Aorta (tissue), 5 donors: ENCODE results near the gene RNF2. TPM values are rescaled to one million over a fixed set of nuclear protein-coding genes. Genes with fewer than 3 reads are reported as not detected.

ENCODE experiments used
- ATAC-seq: fragments of 200-7000 bp; cut with Tn5 transposase; one replicate; pipeline ENCODE4 v1.9.1; 2022; ENCODE audit warnings: moderate library complexity; ENCODE audit not compliant: low FRiP score
- DNase-seq, 2 donors: peaks; one replicate each; pipeline ENCODE4 v3.0.0-alpha.2; 2020
- H3K27ac ChIP-seq, 2 donors: one replicate each; pipeline ENCODE4 v1.5.1; 2013; ENCODE audit warnings: low read length in 2 of 2, mild to moderate bottlenecking in 2 of 2, moderate library complexity in 2 of 2, control low read depth in 1 of 2, inconsistent platforms in 1 of 2, low read depth in 1 of 2
- H3K27me3 ChIP-seq, 2 donors: one replicate each; pipeline ENCODE4 v1.6.1; 2013; ENCODE audit warnings: control low read depth in 1 of 2, low read length in 1 of 2, mild to moderate bottlenecking in 1 of 2, moderate library complexity in 1 of 2; ENCODE audit not compliant: insufficient read depth in 2 of 2, control insufficient read depth in 1 of 2
- H3K36me3 ChIP-seq, 2 donors: one replicate each; pipeline ENCODE4 v1.6.1; 2013; ENCODE audit warnings: control low read depth in 1 of 2, low read length in 1 of 2, mild to moderate bottlenecking in 1 of 2; ENCODE audit not compliant: insufficient read depth in 2 of 2, control insufficient read depth in 1 of 2
- H3K4me1 ChIP-seq, 2 donors: one replicate each; pipeline ENCODE4 v1.6.1; 2013; ENCODE audit warnings: low read length in 2 of 2, control low read depth in 1 of 2, mild to moderate bottlenecking in 1 of 2, moderate library complexity in 1 of 2; ENCODE audit not compliant: insufficient read depth in 2 of 2, control insufficient read depth in 1 of 2
- H3K4me3 ChIP-seq, 2 donors: one replicate each; pipeline ENCODE4 v1.5.1; 2013; ENCODE audit warnings: low read length in 2 of 2, control low read depth in 1 of 2, mild to moderate bottlenecking in 1 of 2
- H3K9me3 ChIP-seq: one replicate; pipeline ENCODE4 v1.6.1; 2013; ENCODE audit warnings: mild to moderate bottlenecking, low read length; ENCODE audit not compliant: control insufficient read depth
- WGBS, 2 donors: extraction: QIAGEN DNeasy Blood & Tissue Kit; methylation state at CpG; one replicate each; pipeline ENCODE4 v1.1.7; 2013; 5-methylcytosine and 5-hydroxymethylcytosine counted together
- intact Hi-C, 2 donors: fragments of 100-400 bp; cut with DNase I; formaldehyde crosslinking; loops; one replicate each; pipeline versions ENCODE4 v1.14.2 to v1.15.0; 2022
- polyA plus RNA-seq, 2 donors: library from polyadenylated mRNA; stranded (reverse); fragments of 200-250 nt; gene quantifications; one replicate each; pipeline ENCODE4 v1.2.3, GENCODE V29; 2013
- total RNA-seq, 2 donors: library from RNA; stranded (reverse); fragmentation: NEBNext Ultra II Directional; extraction: Animal tissue kit (Norgen Biotek cat#: 25700); gene quantifications; one replicate each; pipeline ENCODE4 v1.2.1, GENCODE V29; 2021
- donor health status: healthy with polysubstance abuse.
- donor health status: Bipolar disorder and iron deficiency.
- donor health status: DM: no; HTN: no; CAD: no.
- donor health status: DM: no; HTN: no; CAD: no.
- donor health status: DM: yes; HTN: yes; CAD: no.

Gene RNF2
- total and polyA plus RNA-seq, 4 donors = 4.1 to 19.0 (median 8.7) TPM

GRCh38 chr1:185087746-185088145, 42.4 kb downstream of the RNF2 start:
- H3K36me3 ChIP-seq = no peaks in the 10 kb centered on the region
- DNase-seq (no peak), ATAC-seq (no peak)
- peaks cover 3 to 5% of the 10 kb centered on the region in 2 donors for H3K4me1 ChIP-seq
- no peak overlapping the region for H3K4me3 ChIP-seq
- intact Hi-C loops = no loop called here
- H3K9me3 ChIP-seq = no peaks in the 10 kb centered on the region
- no peak overlapping the region for H3K27ac ChIP-seq
- H3K27me3 ChIP-seq = no peaks in the 10 kb centered on the region

- H3K27ac ChIP-seq = no peak overlapping the region
- peaks cover 0 to 3% of the 10 kb centered on the region in 2 donors for H3K36me3 ChIP-seq
- intact Hi-C loops = no loop called here
- H3K27me3 ChIP-seq = no peaks in the 10 kb centered on the region
- ATAC-seq = no peak
- DNase-seq = no peak
- H3K4me1 ChIP-seq = peaks cover 0 to 2% of the 10 kb centered on the region in 2 donors
- 91 to 92% methylated on average over 5 of the region's 5 CpGs for WGBS, 2 donors
- no peaks in the 10 kb centered on the region for H3K9me3 ChIP-seq
- H3K4me3 ChIP-seq = no peak overlapping the region
These were observed 46.1 kb downstream of the RNF2 start for GRCh38 chr1:185091480-185091879.

GRCh38 chr1:185094761-185095160, 49.4 kb downstream of the RNF2 start:
- ATAC-seq = no peak
- Histone ChIP-seq H3K4me1 (peaks cover 0 to 2% of the 10 kb centered on the region in 2 donors), H3K27ac (no peak overlapping the region), H3K27me3 (no peaks in the 10 kb centered on the region), H3K9me3 (no peaks in the 10 kb centered on the region), H3K4me3 (no peak overlapping the region), H3K36me3 (peaks cover 0 to 8% of the 10 kb centered on the region in 2 donors)
- WGBS, 2 donors = 95 to 99% methylated on average over 2 of the region's 2 CpGs
- intact Hi-C loops = no loop called here
- DNase-seq = no peak

- Histone ChIP-seq H3K4me3 (no peak overlapping the region), H3K36me3 (peaks cover 0 to 8% of the 10 kb centered on the region in 2 donors), H3K9me3 (no peaks in the 10 kb centered on the region), H3K27me3 (no peaks in the 10 kb centered on the region), H3K27ac (no peak overlapping the region), H3K4me1 (no peaks in the 10 kb centered on the region)
- WGBS, 2 donors = 75 to 80% methylated on average over 2 of the region's 2 CpGs
- no peak for ATAC-seq
- intact Hi-C loops = no loop called here
- no peak for DNase-seq
These were observed 51.2 kb downstream of the RNF2 start for GRCh38 chr1:185096531-185096930.

- no peaks in the 10 kb centered on the region for H3K27me3 ChIP-seq
- H3K4me3 ChIP-seq = no peak overlapping the region
- no peaks in the 10 kb centered on the region for H3K36me3 ChIP-seq
- ATAC-seq (no peak), DNase-seq (no peak)
- no peak overlapping the region for H3K27ac ChIP-seq
- WGBS, 2 donors = 86 to 94% methylated on average over 3 of the region's 3 CpGs
- intact Hi-C loops = no loop called here
- no peaks in the 10 kb centered on the region for H3K4me1 ChIP-seq
- H3K9me3 ChIP-seq = peaks cover 4% of the 10 kb centered on the region
These were observed 58.7 kb downstream of the RNF2 start for GRCh38 chr1:185104083-185104482.

GRCh38 chr1:185105121-185105520, 59.8 kb downstream of the RNF2 start:
- H3K4me3 ChIP-seq = no peak overlapping the region
- H3K36me3 ChIP-seq = no peaks in the 10 kb centered on the region
- ATAC-seq (no peak), DNase-seq (no peak)
- no peaks in the 10 kb centered on the region for H3K27me3 ChIP-seq
- H3K4me1 ChIP-seq = no peaks in the 10 kb centered on the region
- intact Hi-C loops = no loop called here
- H3K27ac ChIP-seq = no peak overlapping the region
- 94 to 96% methylated on average over 3 of the region's 3 CpGs for WGBS, 2 donors
- H3K9me3 ChIP-seq = peaks cover 6% of the 10 kb centered on the region

GRCh38 chr1:185108321-185108720, 63.0 kb downstream of the RNF2 start:
- DNase-seq (no peak), ATAC-seq (no peak)
- Histone ChIP-seq H3K27ac (no peak overlapping the region), H3K9me3 (peaks cover 6% of the 10 kb centered on the region), H3K27me3 (no peaks in the 10 kb centered on the region), H3K4me3 (no peak overlapping the region), H3K4me1 (no peaks in the 10 kb centered on the region), H3K36me3 (no peaks in the 10 kb centered on the region)
- intact Hi-C loops = no loop called here

- Histone ChIP-seq H3K4me3 (no peak overlapping the region), H3K36me3 (no peaks in the 10 kb centered on the region), H3K27me3 (no peaks in the 10 kb centered on the region), H3K27ac (no peak overlapping the region), H3K9me3 (peaks cover 6% of the 10 kb centered on the region), H3K4me1 (no peaks in the 10 kb centered on the region)
- DNase-seq = no peak
- intact Hi-C loops = no loop called here
- ATAC-seq = no peak
These were observed 64.8 kb downstream of the RNF2 start for GRCh38 chr1:185110145-185110544.

GRCh38 chr1:185111873-185112272, 66.5 kb downstream of the RNF2 start:
- intact Hi-C loops = no loop called here
- H3K27me3 ChIP-seq = no peaks in the 10 kb centered on the region
- H3K4me3 ChIP-seq = no peak overlapping the region
- H3K9me3 ChIP-seq = peaks cover 6% of the 10 kb centered on the region
- no peaks in the 10 kb centered on the region for H3K36me3 ChIP-seq
- ATAC-seq (no peak), DNase-seq (no peak)
- no peak overlapping the region for H3K27ac ChIP-seq
- H3K4me1 ChIP-seq = no peaks in the 10 kb centered on the region
